ENCODE data around the gene PXDN.
"Not testable (repeated sequence)": the region's sequence is repeated elsewhere in the genome, so short reads cannot be mapped to it uniquely, and the experiment has no call there.

PXDN gene

DNA sequence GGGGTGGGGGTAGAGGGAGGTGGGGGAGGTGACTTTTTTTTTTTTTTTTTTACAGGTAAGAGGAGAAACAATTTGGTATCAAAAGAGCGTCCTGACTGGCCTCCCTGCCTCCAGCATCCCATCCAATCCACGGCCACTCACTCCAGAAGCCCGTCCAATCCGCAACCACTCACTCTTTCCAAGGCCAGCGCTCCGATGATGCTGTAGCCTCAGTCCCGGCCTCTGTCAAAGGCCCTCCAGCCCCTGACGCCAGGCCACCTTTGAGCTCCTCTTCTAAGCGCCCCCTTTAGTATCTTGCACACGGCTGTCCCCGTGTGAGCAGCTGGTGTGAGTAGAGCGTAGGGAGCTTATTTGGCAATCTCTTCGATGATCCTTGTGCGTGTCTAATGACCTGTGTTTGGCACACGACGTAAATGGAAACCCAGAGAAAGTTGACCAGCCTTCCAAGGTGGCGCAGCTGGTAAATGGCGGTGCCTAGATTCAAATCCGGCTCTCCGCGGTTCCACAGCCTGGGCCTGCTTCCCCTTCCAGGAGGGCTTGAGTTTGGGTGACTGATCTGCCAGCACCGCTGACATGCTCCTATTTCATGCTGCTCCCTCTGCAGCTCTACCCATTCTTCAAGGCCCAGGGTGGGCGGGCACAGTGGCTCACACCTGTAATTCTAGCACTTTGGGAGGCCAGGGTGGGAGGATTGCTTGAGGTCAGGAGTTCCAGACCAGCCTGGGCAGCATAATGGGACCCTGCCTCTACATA lies 23.8 kb upstream of the PXDN start:
- no peak for TF ChIP-seq CTCF (IDR thresholded peaks at IDR 0.05; ENCODE audit: control insufficient read depth, insufficient read depth, low read depth, low read length, missing control alignments)
- no peak overlapping the region for H3K4me3 ChIP-seq (ENCODE audit: control insufficient read depth, low read depth, low read length)
- DNase-seq (ENCODE audit: low read depth) = no peak

- H3K4me3 ChIP-seq (ENCODE audit: control insufficient read depth, low read depth, low read length) = no peak overlapping the region
- no peak for DNase-seq (ENCODE audit: low read depth)
- TF ChIP-seq CTCF (IDR thresholded peaks at IDR 0.05; ENCODE audit: control insufficient read depth, insufficient read depth, low read depth, low read length, missing control alignments) = no peak
Observed at GRCh38 chr2:1766851-1767811, 22.8 kb upstream of the PXDN start.

- TF ChIP-seq CTCF (IDR thresholded peaks at IDR 0.05; ENCODE audit: control insufficient read depth, insufficient read depth, low read depth, low read length, missing control alignments) = no peak
- H3K4me3 ChIP-seq (ENCODE audit: control insufficient read depth, low read depth, low read length) = no peak overlapping the region
- no peak for DNase-seq (ENCODE audit: low read depth)
Observed at GRCh38 chr2:1766425-1766824, 22.1 kb upstream of the PXDN start.

DNA sequence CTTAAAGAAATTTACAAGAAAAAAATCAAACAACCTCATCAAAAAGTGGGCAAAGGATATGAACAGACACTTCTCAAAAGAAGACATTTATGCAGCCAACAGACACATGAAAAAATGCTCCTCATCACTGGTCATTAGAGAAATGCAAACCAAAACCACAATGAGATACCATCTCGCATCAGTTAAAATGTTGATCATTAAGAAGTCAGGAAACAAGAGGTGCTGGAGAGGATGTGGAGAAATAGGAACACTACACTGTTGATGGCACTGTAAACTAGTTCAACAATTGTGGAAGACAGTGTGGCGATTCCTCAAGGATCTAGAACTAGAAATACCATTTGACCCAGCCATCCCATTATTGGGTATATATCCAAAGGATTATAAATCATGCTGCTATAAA lies 20.9 kb upstream of the PXDN start:
- H3K4me3 ChIP-seq (ENCODE audit: control insufficient read depth, low read depth, low read length); DNase-seq (ENCODE audit: low read depth): not testable (repeated sequence)

GRCh38 chr2:1759611-1759930 lies 15.3 kb upstream of the PXDN start:
- TF ChIP-seq CTCF (IDR thresholded peaks at IDR 0.05; ENCODE audit: control insufficient read depth, insufficient read depth, low read depth, low read length, missing control alignments) = no peak
- DNase-seq (ENCODE audit: low read depth) = no peak
- H3K4me3 ChIP-seq (ENCODE audit: control insufficient read depth, low read depth, low read length) = no peak overlapping the region

DNA sequence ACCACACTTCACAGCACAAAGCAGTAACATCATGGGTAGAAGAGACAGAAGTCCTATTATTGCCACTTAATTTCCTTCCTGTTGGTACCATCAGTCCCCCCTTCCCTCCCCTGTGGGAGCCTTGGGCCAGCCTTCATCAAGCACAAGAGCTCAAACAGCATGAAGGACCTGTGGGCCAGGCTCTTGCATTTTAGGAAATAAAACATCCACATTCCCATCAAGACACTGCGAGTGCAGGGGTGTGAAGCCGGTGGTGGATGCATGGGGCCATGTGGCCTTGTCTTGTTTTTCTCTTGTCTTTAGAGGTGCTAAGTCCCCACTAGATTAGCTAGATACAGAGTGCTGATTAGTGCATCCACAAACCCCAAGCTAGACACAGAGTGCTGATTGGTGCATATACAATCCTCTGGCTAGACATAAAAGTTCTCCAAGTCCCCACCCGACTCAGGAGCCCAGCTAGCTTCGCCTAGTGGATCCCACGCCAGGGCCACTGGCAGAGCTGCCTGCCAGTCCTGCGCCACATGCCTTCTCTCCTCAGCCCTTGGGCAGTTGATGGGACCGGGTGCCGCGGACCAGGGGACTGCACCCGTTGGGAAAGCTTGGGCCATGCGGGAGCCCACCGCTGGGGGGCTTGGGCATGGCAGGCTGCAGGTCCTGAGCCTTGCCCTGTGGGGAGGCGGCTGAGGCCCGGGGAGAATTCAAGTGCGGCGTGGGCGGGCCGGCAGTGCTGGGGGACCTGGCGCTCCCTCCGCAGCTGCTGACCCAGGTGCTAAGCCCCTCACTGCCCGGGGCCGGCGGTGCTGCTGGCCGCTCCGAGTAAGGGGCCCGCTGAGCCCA lies 14.7 kb upstream of the PXDN start:
- H3K4me3 ChIP-seq (ENCODE audit: control insufficient read depth, low read depth, low read length) = no peak overlapping the region
- DNase-seq (ENCODE audit: low read depth) = no peak
- TF ChIP-seq CTCF (IDR thresholded peaks at IDR 0.05; ENCODE audit: control insufficient read depth, insufficient read depth, low read depth, low read length, missing control alignments) = no peak
